GM19452 (cell line): ENCODE results near the gene ADAT3.

Source experiments
- ATAC-seq: cut with Tn5 transposase; IDR thresholded peaks from one replicate; pipeline ENCODE4 v1.9.1; 2021; ENCODE audit not compliant: unreplicated experiment

ADAT3 gene

GRCh38 chr19:1936916-1937610 lies 31.9 kb downstream of the ADAT3 start:
- ATAC-seq: no peak

- no peak for ATAC-seq
These were observed 32.9 kb downstream of the ADAT3 start for GRCh38 chr19:1938071-1938470.

- peak; percentile 57 for ATAC-seq
These were observed 36.2 kb downstream of the ADAT3 start, which contains the start of gene CSNK1G2 for GRCh38 chr19:1941146-1942077. Gene CSNK1G2, plus strand, starts transcription at chr19:1941172. Its CDS starts 28,601 bp downstream, at chr19:1969773.

GRCh38 chr19:1942078-1942933 lies 37.1 kb downstream of the ADAT3 start:
- no peak for ATAC-seq

GRCh38 chr19:1942934-1943555 lies 37.8 kb downstream of the ADAT3 start:
- no peak for ATAC-seq

GRCh38 chr19:1943661-1944087 lies 38.5 kb downstream of the ADAT3 start:
- no peak for ATAC-seq

GRCh38 chr19:1944088-1944915 lies 39.1 kb downstream of the ADAT3 start:
- no peak for ATAC-seq

GRCh38 chr19:1944916-1945561 lies 39.8 kb downstream of the ADAT3 start:
- no peak for ATAC-seq

GRCh38 chr19:1945899-1946298 lies 40.7 kb downstream of the ADAT3 start:
- ATAC-seq: no peak

GRCh38 chr19:1947651-1948209 lies 42.5 kb downstream of the ADAT3 start:
- no peak for ATAC-seq

GRCh38 chr19:1949304-1950101 lies 44.3 kb downstream of the ADAT3 start:
- ATAC-seq: no peak

- ATAC-seq: no peak
These were observed 45.4 kb downstream of the ADAT3 start for GRCh38 chr19:1950640-1951039.

GRCh38 chr19:1952635-1953034 lies 47.4 kb downstream of the ADAT3 start:
- ATAC-seq: no peak

GRCh38 chr19:1953037-1953436 lies 47.8 kb downstream of the ADAT3 start:
- no peak for ATAC-seq

GRCh38 chr19:1953441-1954094 lies 48.4 kb downstream of the ADAT3 start:
- no peak for ATAC-seq

GRCh38 chr19:1954532-1954933 lies 49.3 kb downstream of the ADAT3 start:
- ATAC-seq: no peak
